Hepatic stellate cell (primary cell): ENCODE measurements around the gene GABRD.

Experiments used
- DNase-seq: peaks from one replicate; pipeline ENCODE4 v3.0.0; 2011; ENCODE audit warnings: low spot score

GABRD gene

GRCh38 chr1:1985375-1986050, 33.6 kb upstream of the GABRD start:
- DNase-seq, result no peak

- DNase-seq, result no peak
These were observed 32.5 kb upstream of the GABRD start for GRCh38 chr1:1986451-1987141.

- no peak for DNase-seq
These were observed 32.0 kb upstream of the GABRD start for GRCh38 chr1:1987142-1987510.

GRCh38 chr1:1988061-1988945, 30.8 kb upstream of the GABRD start:
- DNase-seq, result no peak

- DNase-seq, result no peak
These were observed 30.0 kb upstream of the GABRD start for GRCh38 chr1:1989102-1989542.

- DNase-seq, result no peak
These were observed 29.4 kb upstream of the GABRD start for GRCh38 chr1:1989789-1990188.

- DNase-seq, result no peak
These were observed 28.9 kb upstream of the GABRD start for GRCh38 chr1:1990222-1990621.

- no peak for DNase-seq
These were observed 24.6 kb upstream of the GABRD start for GRCh38 chr1:1994536-1994935.

- DNase-seq, result no peak
These were observed 22.9 kb upstream of the GABRD start for GRCh38 chr1:1996207-1996651.

- no peak for DNase-seq
These were observed 21.6 kb upstream of the GABRD start for GRCh38 chr1:1997576-1997975.

- no peak for DNase-seq
These were observed 18.7 kb upstream of the GABRD start for GRCh38 chr1:2000432-2000831.

GRCh38 chr1:2000850-2001249, 18.3 kb upstream of the GABRD start:
- no peak for DNase-seq

- DNase-seq, result no peak
These were observed 17.3 kb upstream of the GABRD start for GRCh38 chr1:2001773-2002411.

- DNase-seq, result no peak
These were observed 15.5 kb upstream of the GABRD start, which contains the start of gene CFAP74 for GRCh38 chr1:2003541-2004131. Gene CFAP74 (minus strand): TSS chr1:2003786. CDS start chr1:1990956, 12,830 bp downstream.

- DNase-seq, result no peak
These were observed 14.3 kb upstream of the GABRD start for GRCh38 chr1:2004856-2005255.

- no peak for DNase-seq
These were observed 9.8 kb upstream of the GABRD start for GRCh38 chr1:2009101-2010053.

- DNase-seq, result no peak
These were observed 5.0 kb upstream of the GABRD start for GRCh38 chr1:2014181-2014580.

- DNase-seq, result no peak
These were observed 4.1 kb upstream of the GABRD start for GRCh38 chr1:2014741-2015735.

- no peak for DNase-seq
These were observed 3.0 kb upstream of the GABRD start for GRCh38 chr1:2016123-2016522.
